ENCODE results near the gene PRDM5. TPM values are rescaled to one million over a fixed set of nuclear protein-coding genes. Genes with fewer than 3 reads are reported as not detected.

PRDM5 gene
- 8.3 and 8.7 TPM in 2 replicates for total RNA-seq (2022)
- percentile 55 among the genes with signal in this experiment for Bru-seq, nascent RNA
- percentile 40 among the genes with signal in this experiment for BruChase-seq, experiment 1, labeled RNA remaining after a 6-hour chase
- BruChase-seq, experiment 2, labeled RNA remaining after a 2-hour chase = percentile 44 among the genes with signal in this experiment
- long read RNA-seq, partial matches to known transcripts = 3 of 5 reads
- long read RNA-seq, other reads (novel, unspliced or antisense) = 2 of 5 reads

GRCh38 chr4:120922381-120923206, at the start of gene PRDM5:
Gene PRDM5, minus strand, starts transcription at chr4:120922726. Its CDS starts 118 bp downstream, at chr4:120922608.
- H3K36me3 Mint-ChIP-seq (ENCODE audit: insufficient read depth, unreplicated experiment) = peaks cover 16% of the 10 kb centered on the region
- peak within 1 kb of the TSS; percentile 85 for H3K4me3 Mint-ChIP-seq (ENCODE audit: low read depth, unreplicated experiment)
- CTCF ChIA-PET = no interaction called here
- TF ChIP-seq CTCF (IDR thresholded peaks at IDR 0.05; ENCODE audit: unreplicated experiment) = no peak
- peak within 1 kb of the TSS; percentile 62 for H3K27ac Mint-ChIP-seq (ENCODE audit: unreplicated experiment)
- intact Hi-C loops (cut with micrococcal nuclease; ENCODE audit: unreplicated experiment) = loop anchor here (5.0 kb wide), 1 partner anchor 205 kb away; no protein-coding TSS in a partner anchor
- no TSS peak for BruUV-seq (replicated peaks)
- H3K27me3 Mint-ChIP-seq (ENCODE audit: unreplicated experiment) = no peaks in the 10 kb centered on the region
- H3K9me3 Mint-ChIP-seq (ENCODE audit: low read depth, unreplicated experiment) = no peaks in the 10 kb centered on the region
- DNase-seq = peak; percentile 51
- no peaks in the 10 kb centered on the region for H3K4me1 Mint-ChIP-seq (ENCODE audit: low read depth, unreplicated experiment)

GRCh38 chr4:120971884-120972283, 49.4 kb upstream of the PRDM5 start:
- no peak overlapping the region for H3K27ac Mint-ChIP-seq (ENCODE audit: unreplicated experiment)
- no peak for TF ChIP-seq CTCF (IDR thresholded peaks at IDR 0.05; ENCODE audit: unreplicated experiment)
- DNase-seq = no peak
- H3K4me3 Mint-ChIP-seq (ENCODE audit: low read depth, unreplicated experiment) = no peak overlapping the region
- H3K4me1 Mint-ChIP-seq (ENCODE audit: low read depth, unreplicated experiment) = no peaks in the 10 kb centered on the region
- no TSS peak for BruUV-seq (replicated peaks)
- H3K9me3 Mint-ChIP-seq (ENCODE audit: low read depth, unreplicated experiment) = no peaks in the 10 kb centered on the region
- CTCF ChIA-PET = no interaction called here
- intact Hi-C loops (cut with micrococcal nuclease; ENCODE audit: unreplicated experiment) = no loop called here
- no peaks in the 10 kb centered on the region for H3K36me3 Mint-ChIP-seq (ENCODE audit: insufficient read depth, unreplicated experiment)
- H3K27me3 Mint-ChIP-seq (ENCODE audit: unreplicated experiment) = no peaks in the 10 kb centered on the region

GRCh38 chr4:120965938-120966337, 43.4 kb upstream of the PRDM5 start:
- intact Hi-C loops (cut with micrococcal nuclease; ENCODE audit: unreplicated experiment) = no loop called here
- H3K27ac Mint-ChIP-seq (ENCODE audit: unreplicated experiment) = no peak overlapping the region
- H3K4me3 Mint-ChIP-seq (ENCODE audit: low read depth, unreplicated experiment) = no peak overlapping the region
- H3K36me3 Mint-ChIP-seq (ENCODE audit: insufficient read depth, unreplicated experiment) = no peaks in the 10 kb centered on the region
- no TSS peak for BruUV-seq (replicated peaks)
- TF ChIP-seq CTCF (IDR thresholded peaks at IDR 0.05; ENCODE audit: unreplicated experiment) = no peak
- no peaks in the 10 kb centered on the region for H3K27me3 Mint-ChIP-seq (ENCODE audit: unreplicated experiment)
- DNase-seq = no peak
- no peaks in the 10 kb centered on the region for H3K9me3 Mint-ChIP-seq (ENCODE audit: low read depth, unreplicated experiment)
- CTCF ChIA-PET = no interaction called here
- H3K4me1 Mint-ChIP-seq (ENCODE audit: low read depth, unreplicated experiment) = no peaks in the 10 kb centered on the region

GRCh38 chr4:120964596-120964995, 42.1 kb upstream of the PRDM5 start:
- Mint-ChIP-seq H3K36me3 (ENCODE audit: insufficient read depth, unreplicated experiment) (no peaks in the 10 kb centered on the region), H3K4me3 (ENCODE audit: low read depth, unreplicated experiment) (no peak overlapping the region), H3K4me1 (ENCODE audit: low read depth, unreplicated experiment) (no peaks in the 10 kb centered on the region), H3K27ac (ENCODE audit: unreplicated experiment) (no peak overlapping the region), H3K9me3 (ENCODE audit: low read depth, unreplicated experiment) (no peaks in the 10 kb centered on the region), H3K27me3 (ENCODE audit: unreplicated experiment) (no peaks in the 10 kb centered on the region)
- no peak for TF ChIP-seq CTCF (IDR thresholded peaks at IDR 0.05; ENCODE audit: unreplicated experiment)
- CTCF ChIA-PET = no interaction called here
- no peak for DNase-seq
- BruUV-seq (replicated peaks) = no TSS peak
- intact Hi-C loops (cut with micrococcal nuclease; ENCODE audit: unreplicated experiment) = no loop called here
